M059J (cell line): ENCODE data around the gene MSH3. TPM values are rescaled to one million over a fixed set of nuclear protein-coding genes. Genes with fewer than 3 reads are reported as not detected.
"Not testable (repeated sequence)": the region's sequence is repeated elsewhere in the genome, so short reads cannot be mapped to it uniquely, and the experiment has no call there.

Source experiments
- DNase-seq: peaks from one replicate; pipeline ENCODE4 v3.0.0-alpha.2; 2012; ENCODE audit warnings: low read depth
- total RNA-seq: library from RNA; depleted of rRNA; stranded (reverse); fragments of >200 nt; shearing (Covaris generic); gene quantifications from 2 replicates; pipeline ENCODE4 v1.2.3, GENCODE V29; 2014; rRNA removed

Gene MSH3
- total RNA-seq, 1 experiment from 2014 or later: 10.1 TPM

GRCh38 chr5:80902624-80903023 lies 248.2 kb downstream of the MSH3 start:
- DNase-seq: not testable (repeated sequence)

GRCh38 chr5:80904533-80905187 lies 250.2 kb downstream of the MSH3 start:
- no peak for DNase-seq

GRCh38 chr5:80905405-80905804 lies 251.0 kb downstream of the MSH3 start:
- no peak for DNase-seq

- no peak for DNase-seq
These were observed 258.0 kb downstream of the MSH3 start for GRCh38 chr5:80912479-80912878.

GRCh38 chr5:80915716-80916115 lies 261.3 kb downstream of the MSH3 start:
- DNase-seq: peak; percentile 55

GRCh38 chr5:80916676-80917075 lies 262.2 kb downstream of the MSH3 start:
- DNase-seq: no peak

GRCh38 chr5:80917631-80918030 lies 263.2 kb downstream of the MSH3 start:
- DNase-seq: peak; percentile 28

- no peak for DNase-seq
These were observed 265.3 kb downstream of the MSH3 start for GRCh38 chr5:80919678-80920196.

GRCh38 chr5:80920333-80920732 lies 265.9 kb downstream of the MSH3 start:
- DNase-seq: no peak

- DNase-seq: peak; percentile 26
These were observed 266.6 kb downstream of the MSH3 start for GRCh38 chr5:80921026-80921425.

GRCh38 chr5:80925931-80926330 lies 271.5 kb downstream of the MSH3 start:
- DNase-seq: no peak

Other genes with a start within 250 kb of the MSH3 start
- gene ZFYVE16, start 246.6 kb upstream of the MSH3 start, total RNA-seq: 21.9 and 26.9 TPM in 2 replicates
- 1.6 TPM in 1 of 2 replicates, not detected in the other for gene FAM151B, start 166.6 kb upstream of the MSH3 start, total RNA-seq
- gene ANKRD34B, start 84.4 kb upstream of the MSH3 start, total RNA-seq: not detected in 2 replicates
- 77.8 and 80.5 TPM in 2 replicates for gene DHFR, start 331 bp downstream of the MSH3 start, total RNA-seq